Activated naive CD4-positive, alpha-beta T cell treated with anti-CD3 and anti-CD28 coated beads, Interleukin-2, amount 50 U/mL, for 24 hours (primary cell): ENCODE data around the gene GPX6.
"Not testable (repeated sequence)": the region's sequence is repeated elsewhere in the genome, so short reads cannot be mapped to it uniquely, and the experiment has no call there.

Experiments
- H3K27ac Mint-ChIP-seq: one replicate; pipeline ENCODE4 v1.8.0; 2021; ENCODE audit warnings: mild to moderate bottlenecking, mixed read lengths
- H3K27me3 Mint-ChIP-seq: one replicate; pipeline ENCODE4 v1.8.0; 2021; ENCODE audit warnings: mixed read lengths
- H3K36me3 Mint-ChIP-seq: one replicate; pipeline ENCODE4 v1.8.0; 2021; ENCODE audit warnings: mixed read lengths
- H3K4me1 Mint-ChIP-seq: one replicate; pipeline ENCODE4 v1.8.0; 2021; ENCODE audit warnings: mixed read lengths
- H3K4me3 Mint-ChIP-seq: one replicate; pipeline ENCODE4 v1.8.0; 2021; ENCODE audit warnings: mild to moderate bottlenecking, mixed read lengths
- H3K9me3 Mint-ChIP-seq: one replicate; pipeline ENCODE4 v1.8.0; 2021; ENCODE audit warnings: mixed read lengths

GPX6 gene

GRCh38 chr6:28515676-28516075 is at the start of gene GPX6:
Gene GPX6, minus strand, starts transcription at chr6:28515793. Its CDS starts 50 bp downstream, at chr6:28515743.
- Mint-ChIP-seq H3K27me3 (peaks cover 7% of the 10 kb centered on the region), H3K4me1 (no peaks in the 10 kb centered on the region), H3K4me3 (no peak within 1 kb of the TSS), H3K9me3 (no peaks in the 10 kb centered on the region), H3K27ac (no peak within 1 kb of the TSS), H3K36me3 (no peaks in the 10 kb centered on the region)

GRCh38 chr6:28563430-28564095 is 48.0 kb upstream of the GPX6 start:
- Mint-ChIP-seq H3K36me3 (no peaks in the 10 kb centered on the region), H3K4me3 (no peak overlapping the region), H3K27me3 (peaks cover 36% of the 10 kb centered on the region), H3K4me1 (no peaks in the 10 kb centered on the region), H3K27ac (no peak overlapping the region), H3K9me3 (no peaks in the 10 kb centered on the region)

DNA sequence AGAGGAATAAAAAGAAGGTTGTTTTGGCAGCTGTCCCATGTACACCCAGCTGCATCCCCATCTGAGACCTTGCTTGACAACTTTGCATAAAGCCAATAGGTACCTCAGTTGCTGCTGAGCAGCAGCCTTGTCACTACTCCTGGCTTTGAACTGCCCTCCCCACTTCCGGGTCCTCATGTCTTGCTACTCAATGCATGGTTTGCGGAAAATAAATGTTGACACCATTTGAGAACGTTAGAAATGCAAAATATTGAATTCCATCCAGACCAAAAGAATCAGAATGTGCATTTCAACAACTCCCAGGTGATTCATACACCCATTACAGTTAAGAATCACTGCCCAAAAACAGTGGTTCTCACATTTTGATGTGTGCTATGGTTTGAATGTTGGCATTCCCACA is 43.0 kb upstream of the GPX6 start:
- no peaks in the 10 kb centered on the region for H3K9me3 Mint-ChIP-seq
- H3K27me3 Mint-ChIP-seq, result peaks cover 35% of the 10 kb centered on the region
- no peak overlapping the region for H3K4me3 Mint-ChIP-seq
- no peaks in the 10 kb centered on the region for H3K4me1 Mint-ChIP-seq
- no peak overlapping the region for H3K27ac Mint-ChIP-seq
- no peaks in the 10 kb centered on the region for H3K36me3 Mint-ChIP-seq

- Mint-ChIP-seq H3K27me3 (peaks cover 47% of the 10 kb centered on the region), H3K27ac (no peak overlapping the region), H3K9me3 (no peaks in the 10 kb centered on the region), H3K36me3 (no peaks in the 10 kb centered on the region), H3K4me3 (no peak overlapping the region), H3K4me1 (no peaks in the 10 kb centered on the region)
These were observed 39.5 kb upstream of the GPX6 start for GRCh38 chr6:28555136-28555535.

DNA sequence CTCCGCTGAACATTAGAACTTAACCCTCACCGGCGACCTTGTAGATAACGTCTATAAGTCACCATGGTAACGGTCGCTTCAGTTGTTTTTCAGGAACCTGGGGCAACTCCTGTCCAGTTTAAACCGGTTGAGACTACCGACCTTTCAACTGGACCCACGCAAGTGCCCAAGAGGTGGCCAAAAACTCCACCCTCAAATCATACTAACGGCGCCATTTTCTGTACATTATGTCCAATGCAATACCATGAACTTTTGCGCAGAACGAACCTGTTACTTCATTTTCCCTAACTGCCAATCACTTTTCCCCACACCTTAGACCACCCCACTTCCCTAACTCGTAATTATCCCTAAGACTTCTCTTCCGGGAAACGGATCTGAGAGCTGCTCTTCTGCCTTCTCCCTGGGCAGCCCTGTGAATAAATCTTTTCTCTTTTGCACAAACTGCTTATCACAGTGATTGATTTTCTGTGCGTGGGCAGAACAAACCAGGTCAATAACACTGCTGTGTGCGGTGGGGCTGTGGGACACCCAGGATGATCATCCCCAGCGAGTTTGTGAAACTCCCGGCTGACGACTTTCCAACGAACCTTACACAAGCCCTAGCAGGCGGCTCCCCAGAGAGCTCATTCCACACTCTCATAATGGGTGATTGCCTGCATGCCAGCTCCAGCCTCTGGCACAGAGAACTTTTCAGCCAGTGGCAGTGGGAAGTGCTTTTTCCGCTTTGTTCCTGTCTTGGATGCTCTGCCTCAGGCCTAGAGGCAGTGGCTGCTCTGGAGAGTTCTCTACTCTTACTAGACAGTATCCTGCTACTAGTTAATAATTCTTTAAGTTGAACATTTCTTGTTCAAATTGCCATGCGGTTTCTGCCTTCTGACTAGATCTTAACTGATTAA is 38.6 kb upstream of the GPX6 start:
- Mint-ChIP-seq H3K4me1 (no peaks in the 10 kb centered on the region), H3K27ac (no peak overlapping the region), H3K4me3 (no peak overlapping the region), H3K9me3 (no peaks in the 10 kb centered on the region), H3K36me3 (no peaks in the 10 kb centered on the region), H3K27me3 (peaks cover 50% of the 10 kb centered on the region)

DNA sequence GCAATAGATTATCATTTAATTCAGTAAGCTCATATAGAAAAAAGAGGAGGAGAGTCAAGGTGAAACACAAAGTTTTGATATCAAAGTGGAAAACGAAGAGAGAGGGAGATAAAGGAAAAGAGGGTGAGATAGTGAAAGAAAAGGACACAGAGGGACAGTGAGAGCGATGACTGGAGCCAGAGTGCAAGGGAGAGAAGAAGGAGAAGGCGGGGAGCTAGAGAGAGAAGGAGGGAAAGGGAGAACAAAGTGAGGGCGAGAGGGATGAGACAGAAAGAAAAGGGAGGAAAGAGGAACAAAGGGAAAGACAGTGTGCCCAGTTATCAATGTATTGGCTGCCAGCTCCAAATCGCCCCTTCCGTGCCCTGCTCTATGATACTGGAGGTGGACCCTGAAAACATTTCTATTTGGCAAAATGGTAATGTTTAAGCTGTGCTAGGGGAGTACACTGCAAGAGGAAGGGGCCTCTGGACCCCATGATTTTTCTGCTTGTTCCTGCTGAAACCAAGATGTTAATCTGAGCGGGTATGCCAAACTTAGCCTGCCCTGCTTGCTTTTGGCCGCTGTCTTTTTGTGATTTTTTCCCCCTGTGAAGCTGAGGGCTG is 37.9 kb upstream of the GPX6 start:
- H3K27me3 Mint-ChIP-seq, result peaks cover 50% of the 10 kb centered on the region
- H3K27ac Mint-ChIP-seq, result no peak overlapping the region
- H3K4me1 Mint-ChIP-seq, result no peaks in the 10 kb centered on the region
- H3K4me3 Mint-ChIP-seq, result no peak overlapping the region
- H3K36me3 Mint-ChIP-seq, result no peaks in the 10 kb centered on the region
- H3K9me3 Mint-ChIP-seq, result no peaks in the 10 kb centered on the region

- no peaks in the 10 kb centered on the region for H3K9me3 Mint-ChIP-seq
- H3K27me3 Mint-ChIP-seq, result peaks cover 53% of the 10 kb centered on the region
These were observed 36.5 kb upstream of the GPX6 start for GRCh38 chr6:28551891-28552666.

DNA sequence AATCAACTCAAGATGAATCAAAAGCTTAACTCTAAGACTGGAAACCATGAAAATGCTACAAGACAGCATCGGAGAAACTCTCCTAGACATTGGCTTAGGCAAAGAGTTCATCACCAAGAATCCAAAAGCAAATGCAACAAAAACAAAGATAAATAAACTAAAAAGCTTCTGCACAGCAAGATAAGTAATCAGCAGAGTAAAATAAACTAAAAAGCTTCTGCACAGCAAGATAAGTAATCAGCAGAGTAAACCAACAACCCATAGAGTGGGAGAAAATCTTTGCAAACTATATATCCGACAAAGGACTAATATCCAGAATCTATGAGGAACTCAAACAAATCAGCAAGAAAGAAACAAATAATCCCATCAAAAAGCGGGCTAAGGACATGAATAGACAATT is 31.4 kb upstream of the GPX6 start:
- H3K9me3 Mint-ChIP-seq, H3K4me3 Mint-ChIP-seq, H3K27ac Mint-ChIP-seq, H3K36me3 Mint-ChIP-seq: not testable (repeated sequence)
- Mint-ChIP-seq H3K4me1 (peaks cover 20% of the 10 kb centered on the region), H3K27me3 (peaks cover 34% of the 10 kb centered on the region)

More at GRCh38 chr6:28551891-28552666, 36.5 kb upstream of the GPX6 start:
- Mint-ChIP-seq H3K36me3 (no peaks in the 10 kb centered on the region), H3K4me1 (no peaks in the 10 kb centered on the region), H3K4me3 (no peak overlapping the region), H3K27ac (no peak overlapping the region)

DNA sequence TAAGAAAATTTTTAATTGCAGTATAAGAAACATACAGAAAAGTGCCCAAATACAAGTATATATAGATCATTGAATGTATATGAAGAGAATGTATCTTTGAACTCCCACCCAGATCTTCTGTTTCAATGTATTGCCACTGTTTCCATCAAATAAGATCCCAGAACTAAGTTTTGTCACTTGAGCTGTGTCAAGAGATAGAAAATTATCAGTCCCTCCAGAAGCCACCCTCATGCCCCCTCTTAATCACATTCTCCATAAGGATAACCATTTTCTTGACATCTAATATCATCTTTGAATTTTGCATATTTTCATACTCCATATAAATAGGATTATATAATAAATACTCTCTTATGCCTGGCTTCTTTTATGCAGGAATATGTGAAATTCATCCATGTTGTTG is 30.4 kb upstream of the GPX6 start:
- Mint-ChIP-seq H3K27ac (no peak overlapping the region), H3K36me3 (peaks cover 3% of the 10 kb centered on the region), H3K27me3 (peaks cover 32% of the 10 kb centered on the region), H3K4me1 (peaks cover 27% of the 10 kb centered on the region), H3K9me3 (peaks cover 11% of the 10 kb centered on the region), H3K4me3 (no peak overlapping the region)

DNA sequence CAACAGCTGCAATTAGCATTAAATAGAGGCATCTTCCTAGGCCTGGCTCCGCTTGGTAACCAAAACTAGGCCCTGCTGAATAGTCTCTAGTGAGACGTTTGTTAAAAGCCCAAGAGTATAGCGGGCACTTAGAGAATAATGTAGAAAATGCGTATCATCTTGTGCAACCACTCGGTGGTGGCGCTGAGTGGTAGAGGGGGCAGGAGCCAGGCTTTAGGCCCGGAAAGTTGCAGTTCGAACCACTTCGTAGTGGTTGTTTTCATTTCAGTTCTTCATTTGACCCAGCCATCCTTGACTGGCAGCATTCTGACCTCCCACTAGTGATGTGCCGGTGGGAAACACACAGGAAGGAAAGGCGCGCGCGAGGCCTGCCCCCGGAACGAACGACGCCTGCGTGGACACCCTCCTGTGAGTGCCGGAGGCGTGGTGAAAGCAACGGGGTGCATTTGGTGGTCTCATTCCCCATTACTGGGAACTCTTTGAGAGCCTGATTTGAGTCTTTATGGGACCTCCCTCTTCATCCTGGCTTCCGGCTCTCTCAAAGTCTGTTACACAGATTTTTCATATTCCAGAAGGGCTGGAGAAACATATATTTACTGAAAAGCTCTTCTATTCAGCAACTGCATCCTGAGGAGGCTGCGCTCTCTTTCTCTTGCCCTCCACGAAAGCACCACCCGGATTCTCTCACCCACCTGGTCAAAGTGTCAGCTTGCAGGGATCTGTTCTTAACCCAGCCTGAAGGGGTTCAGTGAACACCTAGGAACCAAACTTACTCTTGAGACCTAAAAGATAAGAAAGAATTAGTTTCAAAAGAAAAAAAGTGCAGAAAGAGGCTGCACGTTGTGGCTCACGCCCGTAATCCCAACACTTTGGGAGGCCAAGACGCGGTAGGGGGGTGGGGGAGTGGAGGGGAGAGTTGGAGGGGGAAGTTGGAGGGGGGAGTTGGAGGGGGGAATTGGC is 28.3 kb upstream of the GPX6 start:
- peak overlapping the region; percentile 33 for H3K27ac Mint-ChIP-seq

DNA sequence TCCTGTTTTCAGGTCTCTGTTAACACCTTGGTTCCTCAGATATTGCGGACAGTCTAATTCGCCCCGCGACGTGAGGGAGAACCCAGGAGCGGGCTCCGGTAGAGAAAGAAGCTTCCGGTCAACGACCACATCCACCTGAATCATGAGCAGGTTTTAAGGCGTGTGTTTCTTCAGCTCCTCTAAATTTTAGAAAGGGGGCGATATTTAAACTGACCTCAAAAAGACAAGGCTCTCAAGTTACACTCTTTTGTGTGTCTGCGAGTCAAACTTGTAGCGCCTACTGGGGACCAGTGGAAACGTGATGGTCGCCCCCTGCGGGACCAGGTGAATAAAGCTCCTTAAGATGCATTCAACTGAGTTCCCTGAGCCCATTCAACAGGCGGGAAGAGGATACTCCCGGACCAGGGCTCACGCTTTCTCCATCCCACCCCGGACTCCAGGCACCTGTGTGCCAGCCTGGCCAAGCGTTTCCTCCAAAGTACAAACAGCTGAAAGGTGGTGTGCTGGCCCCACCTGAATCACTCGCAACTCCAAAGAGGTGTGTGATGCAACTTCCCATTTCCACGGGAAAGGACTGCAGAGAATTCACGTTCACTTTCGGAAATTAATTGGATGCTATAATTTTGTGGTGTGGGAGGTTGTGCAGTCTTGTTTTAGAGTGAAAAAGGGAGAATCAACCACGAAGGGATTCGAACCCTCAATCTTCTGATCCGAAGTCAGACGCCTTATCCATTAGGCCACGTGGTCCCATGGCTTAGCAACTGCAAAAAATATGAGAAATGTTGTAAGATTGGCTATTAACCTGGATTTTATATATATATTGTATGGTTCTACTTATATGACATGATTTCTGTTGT is 27.1 kb upstream of the GPX6 start:
- peak overlapping the region; percentile 82 for H3K27ac Mint-ChIP-seq

More for the DNA sequence above, 28.3 kb upstream of the GPX6 start:
- Mint-ChIP-seq H3K4me1 (peaks cover 27% of the 10 kb centered on the region), H3K27me3 (peaks cover 26% of the 10 kb centered on the region), H3K36me3 (peaks cover 5% of the 10 kb centered on the region), H3K4me3 (peak overlapping the region; percentile 83), H3K9me3 (peaks cover 11% of the 10 kb centered on the region)

GRCh38 chr6:28541996-28542395 is 26.4 kb upstream of the GPX6 start:
- peaks cover 24% of the 10 kb centered on the region for H3K27me3 Mint-ChIP-seq
- peaks cover 11% of the 10 kb centered on the region for H3K9me3 Mint-ChIP-seq
- peak overlapping the region; percentile 82 for H3K27ac Mint-ChIP-seq
- H3K4me3 Mint-ChIP-seq, result peak overlapping the region; percentile 83
- peaks cover 35% of the 10 kb centered on the region for H3K4me1 Mint-ChIP-seq
- peaks cover 5% of the 10 kb centered on the region for H3K36me3 Mint-ChIP-seq

More for the DNA sequence above, 27.1 kb upstream of the GPX6 start:
- Mint-ChIP-seq H3K27me3 (peaks cover 26% of the 10 kb centered on the region), H3K36me3 (peaks cover 5% of the 10 kb centered on the region), H3K4me1 (peaks cover 32% of the 10 kb centered on the region), H3K4me3 (peak overlapping the region; percentile 83), H3K9me3 (peaks cover 11% of the 10 kb centered on the region)

- H3K36me3 Mint-ChIP-seq, result peaks cover 5% of the 10 kb centered on the region
- H3K9me3 Mint-ChIP-seq, result peaks cover 11% of the 10 kb centered on the region
- H3K27ac Mint-ChIP-seq, result peak overlapping the region; percentile 89
- H3K4me3 Mint-ChIP-seq, result peak overlapping the region; percentile 71
- peaks cover 26% of the 10 kb centered on the region for H3K4me1 Mint-ChIP-seq
- peaks cover 25% of the 10 kb centered on the region for H3K27me3 Mint-ChIP-seq
These were observed 22.0 kb upstream of the GPX6 start for GRCh38 chr6:28537509-28538140.
